K562 treated with DMSO at 1 percent for 48 hours (cell line): ENCODE results near the gene NT5C1B. TPM values are rescaled to one million over a fixed set of nuclear protein-coding genes. Genes with fewer than 3 reads are reported as not detected.

ENCODE experiments used
- total RNA-seq: library from RNA; unstranded; fragments of 300-600 nt; gene quantifications from 2 replicates; pipeline ENCODE4 v1.2.3, GENCODE V29; 2022; ENCODE audit warnings: low replicate concordance; ENCODE audit errors: extremely low read depth

The NT5C1B gene
- total RNA-seq: not detected in 2 replicates

GRCh38 chr2:18589354-18589753 is at the start of gene NT5C1B:
Gene NT5C1B, minus strand, starts transcription at chr2:18589569. Its CDS starts 101 bp downstream, at chr2:18589468.

GRCh38 chr2:18560031-18560796 is 29.2 kb downstream of the NT5C1B start, which contains the start of gene RDH14:
Gene RDH14, minus strand, starts transcription at chr2:18560653. Its CDS starts 81 bp downstream, at chr2:18560572.

Other genes with a start within 250 kb of the NT5C1B start
- not detected in 2 replicates for gene RDH14, start 28.9 kb downstream of the NT5C1B start, total RNA-seq